GM23248 (cell line): Measurements from ENCODE around the gene ADGRL1. TPM values are rescaled to one million over a fixed set of nuclear protein-coding genes. Genes with fewer than 3 reads are reported as not detected.

ENCODE experiments used
- DNase-seq: peaks from one replicate; pipeline ENCODE4 v3.0.0-alpha.2; 2015
- H2AFZ ChIP-seq: fragments of 200-600 bp; sonication (generic); 2 replicates; pipeline ENCODE4 v1.6.1; 2016; ENCODE audit warnings: antibody characterized with exemption
- H3F3A ChIP-seq: fragments of 200-600 bp; sonication (generic); 2 replicates; pipeline ENCODE4 v1.6.1; 2016; ENCODE audit warnings: mild to moderate bottlenecking, antibody characterized with exemption, mixed run types; ENCODE audit not compliant: insufficient read depth
- H3K27ac ChIP-seq: fragments of 200-600 bp; sonication (generic); 2 replicates; pipeline ENCODE4 v1.5.1; 2016; ENCODE audit warnings: mild to moderate bottlenecking
- H3K27me3 ChIP-seq: fragments of 200-600 bp; sonication (generic); replicated peaks from 2 replicates; pipeline ENCODE4 v1.6.1; 2016; ENCODE audit warnings: mild to moderate bottlenecking; ENCODE audit not compliant: insufficient read depth
- H3K36me3 ChIP-seq: fragments of 200-600 bp; sonication (generic); 2 replicates; pipeline ENCODE4 v1.6.1; 2016; ENCODE audit warnings: low read depth, mild to moderate bottlenecking
- H3K4me1 ChIP-seq: fragments of 200-600 bp; sonication (generic); 2 replicates; pipeline ENCODE4 v1.6.1; 2016; ENCODE audit warnings: mild to moderate bottlenecking; ENCODE audit not compliant: insufficient read depth
- H3K4me2 ChIP-seq: fragments of 200-600 bp; sonication (generic); one replicate; pipeline ENCODE4 v1.6.1; 2016; ENCODE audit warnings: mild to moderate bottlenecking; ENCODE audit not compliant: unreplicated experiment
- H3K4me3 ChIP-seq: fragments of 200-600 bp; sonication (generic); 2 replicates; pipeline ENCODE4 v1.5.1; 2016; ENCODE audit warnings: mild to moderate bottlenecking
- H3K79me2 ChIP-seq: fragments of 200-600 bp; sonication (generic); 2 replicates; pipeline ENCODE4 v1.6.1; 2016; ENCODE audit warnings: mild to moderate bottlenecking; ENCODE audit not compliant: insufficient read depth
- H3K9ac ChIP-seq: fragments of 200-600 bp; sonication (generic); 2 replicates; pipeline ENCODE4 v1.6.1; 2016; ENCODE audit warnings: mild to moderate bottlenecking
- H3K9me2 ChIP-seq: fragments of 200-600 bp; sonication (generic); 2 replicates; pipeline ENCODE4 v1.6.1; 2016; ENCODE audit warnings: mixed run types, mild to moderate bottlenecking, moderate library complexity; ENCODE audit not compliant: insufficient read depth
- H3K9me3 ChIP-seq: fragments of 200-600 bp; sonication (generic); one replicate; pipeline ENCODE4 v1.6.1; 2017; ENCODE audit warnings: low read depth
- H4K20me1 ChIP-seq: fragments of 200-600 bp; sonication (generic); 2 replicates; pipeline ENCODE4 v1.6.0; 2016; ENCODE audit not compliant: insufficient read depth
- EZH2 ChIP-seq: fragments of 200-600 bp; sonication (generic); IDR thresholded peaks from 2 replicates; pipeline ENCODE4 v1.6.1; 2018; ENCODE audit warnings: antibody characterized with exemption, mild to moderate bottlenecking; ENCODE audit not compliant: insufficient read depth, poor library complexity, severe bottlenecking
- EZH2phosphoT487 ChIP-seq: fragments of 200-600 bp; sonication (generic); IDR thresholded peaks from 2 replicates; pipeline ENCODE4 v1.6.1; 2018; ENCODE audit warnings: antibody characterized with exemption, moderate library complexity, mild to moderate bottlenecking, low read depth; ENCODE audit not compliant: insufficient read depth
- WGBS, 2 experiments: methylation state at CpG; one replicate each; pipeline ENCODE4 v1.1.6; 2015 to 2017; ENCODE audit warnings: low lambda C conversion rate in 2 of 2, low coverage in 1 of 2; ENCODE audit errors: missing lambda C conversion rate in 2 of 2; 5-methylcytosine and 5-hydroxymethylcytosine counted together
- in situ Hi-C: fragments of 300-500 bp; cut with MboI; formaldehyde crosslinking; loops from 2 replicates; pipeline ENCODE4 v1.15.0; 2020
- polyA plus RNA-seq: library from polyadenylated mRNA; unstranded; fragments of >200 nt; fragmentation: Nextera tagmentation; extraction: Ambion mirVana; gene quantifications from 2 replicates; pipeline ENCODE4 v1.2.1, GENCODE V29; 2016
- total RNA-seq: library from RNA; depleted of rRNA; stranded (reverse); fragments of >200 nt; shearing (Covaris generic); gene quantifications from 2 replicates; pipeline ENCODE4 v1.2.3, GENCODE V29; 2014

ADGRL1 gene
- total and polyA plus RNA-seq, 2 experiments from 2014 or later = 1.0 to 3.0 TPM

GRCh38 chr19:14152713-14153112 lies 53.3 kb downstream of the ADGRL1 start:
- Histone ChIP-seq H3K27me3 (no peaks in the 10 kb centered on the region), H3K4me2 (no peak overlapping the region), H3K4me1 (peaks cover 15% of the 10 kb centered on the region), H3K9ac (no peak overlapping the region), H3K79me2 (peaks cover 6% of the 10 kb centered on the region; the same call in 1 of the 2 replicates), H3K4me3 (no peak overlapping the region), H2AFZ (no peak overlapping the region), H4K20me1 (no peaks in the 10 kb centered on the region), H3K36me3 (no peaks in the 10 kb centered on the region), H3K9me2 (no peaks in the 10 kb centered on the region), H3K27ac (no peak overlapping the region), H3K9me3 (no peaks in the 10 kb centered on the region), H3F3A (peaks cover under 1% of the 10 kb centered on the region; the same call in 1 of the 2 replicates)
- TF ChIP-seq EZH2 (no peak), EZH2phosphoT487 (no peak)
- in situ Hi-C loops = no loop called here
- WGBS, 2 experiments = 90 to 92% methylated on average over 12 of the region's 12 CpGs
- DNase-seq = no peak

- Histone ChIP-seq H3K4me3 (no peak overlapping the region), H4K20me1 (no peaks in the 10 kb centered on the region), H3K27me3 (no peaks in the 10 kb centered on the region), H3K9me3 (no peaks in the 10 kb centered on the region), H3K9me2 (no peaks in the 10 kb centered on the region), H2AFZ (no peak overlapping the region), H3K36me3 (no peaks in the 10 kb centered on the region), H3K4me2 (no peak overlapping the region), H3K79me2 (peaks cover 6% of the 10 kb centered on the region; the same call in 1 of the 2 replicates), H3K27ac (no peak overlapping the region), H3F3A (peaks cover 9% of the 10 kb centered on the region; the same call in 1 of the 2 replicates), H3K9ac (no peak overlapping the region), H3K4me1 (peaks cover 31% of the 10 kb centered on the region)
- DNase-seq = no peak
- in situ Hi-C loops = no loop called here
- TF ChIP-seq EZH2phosphoT487 (no peak), EZH2 (no peak)
- 96% methylated on average over 22 to 44 of the region's 47 CpGs for WGBS, 2 experiments
Observed at GRCh38 chr19:14150770-14151661, 55.0 kb downstream of the ADGRL1 start.

GRCh38 chr19:14150041-14150769 lies 55.8 kb downstream of the ADGRL1 start:
- H3K4me1 ChIP-seq = peaks cover 31% of the 10 kb centered on the region
- peak overlapping the region; percentile 56 for H3K4me3 ChIP-seq
- no peak for DNase-seq
- peak overlapping the region; percentile 44; the same call in 1 of the 2 replicates for H3K27ac ChIP-seq
- TF ChIP-seq EZH2phosphoT487 (no peak), EZH2 (no peak)
- H3K9ac ChIP-seq = peak overlapping the region; percentile 77
- peak overlapping the region; percentile 84 for H2AFZ ChIP-seq
- peaks cover 14% of the 10 kb centered on the region; the same call in 1 of the 2 replicates for H3K79me2 ChIP-seq
- no peaks in the 10 kb centered on the region for H4K20me1 ChIP-seq
- H3F3A ChIP-seq = peaks cover 9% of the 10 kb centered on the region; the same call in 1 of the 2 replicates
- no peaks in the 10 kb centered on the region for H3K9me2 ChIP-seq
- H3K9me3 ChIP-seq = no peaks in the 10 kb centered on the region
- 65 to 68% methylated on average over 9 to 10 of the region's 10 CpGs for WGBS, 2 experiments
- in situ Hi-C loops = no loop called here
- H3K27me3 ChIP-seq = no peaks in the 10 kb centered on the region
- peak overlapping the region; percentile 84 for H3K4me2 ChIP-seq
- no peaks in the 10 kb centered on the region for H3K36me3 ChIP-seq

- H3K36me3 ChIP-seq = no peaks in the 10 kb centered on the region
- H3K27ac ChIP-seq = peak overlapping the region; percentile 44
- peaks cover 15% of the 10 kb centered on the region; the same call in 1 of the 2 replicates for H3K79me2 ChIP-seq
- H3K4me3 ChIP-seq = peak overlapping the region; percentile 56
- H3K4me2 ChIP-seq = peak overlapping the region; percentile 84
- peak overlapping the region; percentile 84 for H2AFZ ChIP-seq
- H3K9ac ChIP-seq = peak overlapping the region; percentile 77
- TF ChIP-seq EZH2 (no peak), EZH2phosphoT487 (no peak)
- in situ Hi-C loops = no loop called here
- 13 to 14% methylated on average over 21 of the region's 21 CpGs for WGBS, 2 experiments
- peaks cover 31% of the 10 kb centered on the region for H3K4me1 ChIP-seq
- H3F3A ChIP-seq = peaks cover 9% of the 10 kb centered on the region; the same call in 1 of the 2 replicates
- H3K27me3 ChIP-seq = no peaks in the 10 kb centered on the region
- DNase-seq = peak; percentile 51
- no peaks in the 10 kb centered on the region for H3K9me2 ChIP-seq
- H4K20me1 ChIP-seq = no peaks in the 10 kb centered on the region
- H3K9me3 ChIP-seq = no peaks in the 10 kb centered on the region
Observed at GRCh38 chr19:14149509-14149994, 56.4 kb downstream of the ADGRL1 start.
